Purkinje cell (primary cell): ENCODE measurements around the gene RSPH6A. TPM values are rescaled to one million over a fixed set of nuclear protein-coding genes. Genes with fewer than 3 reads are reported as not detected.

Experiments
- polyA plus RNA-seq: library from polyadenylated mRNA; unstranded; fragments of >200 nt; fragmentation: Nextera tagmentation; gene quantifications from 2 replicates; pipeline ENCODE4 v1.2.1, GENCODE V29; 2014

RSPH6A gene
- not detected in 2 replicates for polyA plus RNA-seq

GRCh38 chr19:45814851-45815480 lies at the start of gene RSPH6A:
RSPH6A (minus strand) TSS chr19:45815308; CDS start chr19:45815176, 132 bp downstream.

GRCh38 chr19:45863840-45864628 lies 48.9 kb upstream of the RSPH6A start, which contains the start of gene FOXA3:
FOXA3 (plus strand) TSS chr19:45864326; CDS start chr19:45864457, 131 bp downstream.

GRCh38 chr19:45862564-45863334 lies 47.6 kb upstream of the RSPH6A start, which contains the start of gene SYMPK:
SYMPK (minus strand) TSS chr19:45863147; CDS start chr19:45854495, 8,652 bp downstream.

DNA sequence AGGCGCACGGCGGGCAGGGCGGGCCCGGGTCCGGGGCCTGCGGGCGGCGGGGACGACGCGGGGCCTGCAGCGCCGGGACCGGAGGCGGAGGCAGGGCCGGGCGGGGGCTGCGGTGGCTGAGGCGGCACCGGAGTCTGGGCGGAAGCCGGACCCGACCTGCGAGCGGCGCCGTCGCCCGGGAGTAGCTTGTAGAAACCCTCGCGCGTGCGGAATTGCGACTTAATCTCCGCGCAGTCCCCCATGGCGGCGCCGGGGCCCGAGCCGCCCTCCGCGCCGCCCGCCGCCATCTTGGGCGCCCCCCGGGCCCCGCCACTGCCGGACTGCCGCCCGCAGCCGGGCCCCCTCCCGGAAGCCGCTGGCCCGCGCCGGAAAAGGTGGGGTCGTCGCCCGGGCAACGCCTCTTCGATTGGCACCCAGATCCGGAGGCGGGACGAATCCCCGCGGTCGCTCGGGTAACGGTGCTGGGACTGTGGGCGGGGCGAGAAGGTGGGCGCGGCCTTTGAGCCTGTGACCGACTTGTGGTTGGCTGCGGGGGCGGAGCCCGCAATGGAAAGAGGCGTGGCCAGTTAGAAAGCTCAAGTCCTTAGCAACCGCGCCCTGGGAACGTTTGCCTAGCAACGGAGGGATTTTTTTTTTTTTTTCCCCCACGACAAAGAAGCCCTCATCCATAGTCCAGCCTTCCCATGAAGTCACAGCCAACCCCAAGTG lies 22.5 kb downstream of the RSPH6A start, which contains the start of gene DMWD:
TSS of gene DMWD (minus strand) at position 376 of the 708 bp plus-strand sequence. CDS start at position 287, 89 bp downstream.

DNA sequence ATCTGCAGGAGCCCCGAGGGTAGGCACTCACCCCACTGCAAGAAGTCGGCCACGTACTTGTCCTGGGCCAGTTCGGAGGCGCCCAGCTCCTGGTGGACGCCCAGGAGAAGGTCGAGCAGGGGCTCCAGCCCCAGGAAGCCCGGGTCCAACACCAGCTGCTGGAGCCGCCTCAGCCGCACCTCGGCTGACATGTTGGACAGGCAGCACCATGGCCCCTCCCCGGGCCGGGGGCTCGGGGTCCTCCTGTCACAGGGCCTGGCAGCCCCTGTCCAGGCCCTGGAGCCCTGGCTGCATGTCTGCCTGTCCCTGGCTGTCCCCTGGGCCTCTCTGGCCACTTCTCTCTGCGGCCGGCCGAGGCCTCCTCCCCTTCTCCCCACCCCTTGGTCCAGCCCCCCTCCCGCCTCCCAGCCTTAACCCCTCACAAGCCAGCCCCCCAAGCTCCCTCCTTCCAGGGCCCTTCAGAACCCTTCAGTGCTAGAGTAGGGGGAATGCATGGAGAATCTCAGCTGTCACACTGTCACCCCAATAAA lies 32.9 kb downstream of the RSPH6A start, which contains the start of gene DMPK:
TSS of gene DMPK (minus strand) at position 329 of the 530 bp plus-strand sequence. CDS start at position 191, 138 bp downstream.

DNA sequence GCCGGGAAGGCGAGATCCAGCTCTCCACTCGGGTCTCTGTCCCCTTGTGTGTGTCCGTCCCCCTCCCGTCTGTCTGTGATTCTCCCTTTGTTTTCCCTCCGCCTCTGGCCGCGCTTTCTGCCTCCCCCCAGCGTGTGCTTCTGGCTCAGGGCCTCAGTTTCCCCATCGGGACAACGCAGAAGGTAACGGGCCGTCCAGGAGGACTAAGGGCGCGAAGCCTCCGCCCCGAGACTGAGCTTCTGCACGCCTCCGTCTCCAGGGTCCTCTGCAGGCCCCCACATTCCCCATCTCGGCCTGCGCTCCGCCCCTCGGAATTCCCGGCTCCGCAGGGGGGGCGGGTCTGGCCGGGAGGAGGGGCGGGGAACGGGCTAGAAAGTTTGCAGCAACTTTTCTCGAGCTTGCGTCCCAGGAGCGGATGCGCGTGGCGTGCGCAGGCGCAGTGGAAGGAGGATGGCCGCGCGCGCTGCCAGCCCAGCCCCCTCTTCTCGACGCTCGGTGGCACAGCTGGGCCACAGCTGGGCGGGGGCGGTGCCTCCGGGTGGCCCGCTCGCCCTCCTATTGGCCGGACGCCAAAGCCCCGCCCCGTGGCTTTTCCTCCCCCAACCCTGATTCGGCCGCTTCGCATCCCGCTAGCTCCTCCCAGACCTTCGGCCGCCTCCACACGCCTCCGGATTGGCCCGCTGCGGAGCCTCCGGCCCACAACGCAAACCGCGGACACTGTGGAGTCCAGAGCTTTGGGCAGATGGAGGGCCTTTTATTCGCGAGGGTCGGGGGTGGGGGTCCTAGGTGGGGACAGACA lies 45.9 kb downstream of the RSPH6A start, which contains the start of gene SIX5:
TSS of gene SIX5 (minus strand) at position 269 of the 799 bp plus-strand sequence. CDS start 408 bp downstream, outside the sequence.

Other genes with a start within 250 kb of the RSPH6A start
- 0.65 and 0.97 TPM in 2 replicates for gene OPA3, start 230.5 kb downstream of the RSPH6A start, polyA plus RNA-seq
- not detected in 2 replicates for gene GPR4, start 213.1 kb downstream of the RSPH6A start, polyA plus RNA-seq
- gene EML2, start 175.9 kb downstream of the RSPH6A start, polyA plus RNA-seq, result 0.40 TPM in 1 of 2 replicates, not detected in the other
- gene GIPR, start 147.1 kb downstream of the RSPH6A start, polyA plus RNA-seq, result not detected in 2 replicates
- 825 and 870 TPM in 2 replicates for gene SNRPD2, start 123.4 kb downstream of the RSPH6A start, polyA plus RNA-seq
- gene QPCTL, start 122.6 kb downstream of the RSPH6A start, polyA plus RNA-seq, result 0.39 and 1.7 TPM in 2 replicates
- 0.42 and 0.56 TPM in 2 replicates for gene FBXO46, start 84.4 kb downstream of the RSPH6A start, polyA plus RNA-seq
- gene MEIOSIN, start 81.9 kb downstream of the RSPH6A start, polyA plus RNA-seq, result not detected in 2 replicates
- gene SIX5, start 46.1 kb downstream of the RSPH6A start, polyA plus RNA-seq, result not detected in 2 replicates
- gene DMPK, start 32.8 kb downstream of the RSPH6A start, polyA plus RNA-seq, result 0.67 and 1.2 TPM in 2 replicates
- gene DMWD, start 22.5 kb downstream of the RSPH6A start, polyA plus RNA-seq, result 5.3 and 6.8 TPM in 2 replicates
- gene SYMPK, start 47.8 kb upstream of the RSPH6A start, polyA plus RNA-seq, result 0.63 and 1.2 TPM in 2 replicates
- gene FOXA3, start 49.0 kb upstream of the RSPH6A start, polyA plus RNA-seq, result not detected in 2 replicates
- 0.77 and 1.9 TPM in 2 replicates for gene IRF2BP1, start 70.8 kb upstream of the RSPH6A start, polyA plus RNA-seq
- gene MYPOP, start 87.3 kb upstream of the RSPH6A start, polyA plus RNA-seq, result 2.1 and 4.6 TPM in 2 replicates
- gene NANOS2, start 99.5 kb upstream of the RSPH6A start, polyA plus RNA-seq, result not detected in 2 replicates
- gene NOVA2, start 158.6 kb upstream of the RSPH6A start, polyA plus RNA-seq, result 2.3 and 2.6 TPM in 2 replicates
- gene CCDC61, start 180.2 kb upstream of the RSPH6A start, polyA plus RNA-seq, result not detected in 2 replicates
- not detected in 2 replicates for gene PGLYRP1, start 207.7 kb upstream of the RSPH6A start, polyA plus RNA-seq
- gene IGFL4, start 225.7 kb upstream of the RSPH6A start, polyA plus RNA-seq, result 6.8 and 12.4 TPM in 2 replicates